Calu3 (cell line): ENCODE results near the gene ENPP5. TPM values are rescaled to one million over a fixed set of nuclear protein-coding genes. Genes with fewer than 3 reads are reported as not detected.

Experiments
- BruUV-seq: library from RNA; stranded (reverse); fragments of 400-500 nt; replicated peaks from 2 replicates; lab custom pipeline; 2021; lab: Mats Ljungman, UMichigan
- CTCF ChIA-PET: fragments of 300-600 bp; sonication (Branson Sonifier 250); formaldehyde crosslinking; loops from one replicate; lab custom pipeline; 2022; ENCODE audit warnings: antibody characterized with exemption; lab: Charles Lee
- DNase-seq: peaks from one replicate; pipeline ENCODE4 v3.0.0; 2022
- H3K27ac Mint-ChIP-seq: one replicate; pipeline ENCODE4 v1.8.0; 2022; ENCODE audit warnings: mixed read lengths; ENCODE audit not compliant: unreplicated experiment
- H3K27me3 Mint-ChIP-seq: one replicate; pipeline ENCODE4 v1.8.0; 2022; ENCODE audit warnings: mixed read lengths; ENCODE audit not compliant: unreplicated experiment
- H3K36me3 Mint-ChIP-seq: one replicate; pipeline ENCODE4 v1.8.0; 2022; ENCODE audit warnings: mild to moderate bottlenecking, moderate library complexity, mixed read lengths; ENCODE audit not compliant: insufficient read depth, unreplicated experiment
- H3K4me1 Mint-ChIP-seq: one replicate; pipeline ENCODE4 v1.8.0; 2022; ENCODE audit warnings: mild to moderate bottlenecking, low read depth, mixed read lengths; ENCODE audit not compliant: unreplicated experiment
- H3K4me3 Mint-ChIP-seq: one replicate; pipeline ENCODE4 v1.8.0; 2022; ENCODE audit warnings: mild to moderate bottlenecking, low read depth, moderate library complexity, mixed read lengths; ENCODE audit not compliant: unreplicated experiment
- H3K9me3 Mint-ChIP-seq: one replicate; pipeline ENCODE4 v1.8.0; 2022; ENCODE audit warnings: low read depth, mixed read lengths; ENCODE audit not compliant: unreplicated experiment
- CTCF ChIP-seq: fragments of 200-600 bp; IDR thresholded peaks from one replicate; pipeline ENCODE4 v1.8.0; 2022; ENCODE audit warnings: antibody characterized with exemption; ENCODE audit not compliant: unreplicated experiment
- intact Hi-C: fragments of 100-400 bp; cut with micrococcal nuclease; formaldehyde crosslinking; loops from one replicate; pipeline ENCODE4 v1.10.0; 2022; ENCODE audit not compliant: unreplicated experiment
- total RNA-seq: library from RNA; stranded (reverse); gene quantifications from 2 replicates; pipeline ENCODE4 v1.2.3, GENCODE V29; 2022

The ENPP5 gene
- total RNA-seq, 1 experiment from 2014 or later, result 17.3 TPM

GRCh38 chr6:46217671-46218131 is 46.9 kb upstream of the ENPP5 start:
- DNase-seq, result no peak
- no peak overlapping the region for H3K4me3 Mint-ChIP-seq
- no peaks in the 10 kb centered on the region for H3K4me1 Mint-ChIP-seq
- no peak overlapping the region for H3K27ac Mint-ChIP-seq
- intact Hi-C loops, result no loop called here
- no peaks in the 10 kb centered on the region for H3K9me3 Mint-ChIP-seq
- no peak for TF ChIP-seq CTCF
- CTCF ChIA-PET, result interaction anchor here (1.4 to 1.8 kb wide), 2 partner anchors 127 to 193 kb away, joined by 4 to 5 read pairs; no protein-coding TSS in a partner anchor
- BruUV-seq, result no TSS peak
- peaks cover 16% of the 10 kb centered on the region for H3K27me3 Mint-ChIP-seq
- no peaks in the 10 kb centered on the region for H3K36me3 Mint-ChIP-seq

- CTCF ChIA-PET, result interaction anchor here (1.4 to 1.8 kb wide), 2 partner anchors 126 to 194 kb away, joined by 4 to 5 read pairs; no protein-coding TSS in a partner anchor
- Mint-ChIP-seq H3K9me3 (no peaks in the 10 kb centered on the region), H3K36me3 (no peaks in the 10 kb centered on the region), H3K27me3 (peaks cover 13% of the 10 kb centered on the region), H3K4me1 (no peaks in the 10 kb centered on the region), H3K4me3 (no peak overlapping the region), H3K27ac (no peak overlapping the region)
- no TSS peak for BruUV-seq
- intact Hi-C loops, result no loop called here
- no peak for TF ChIP-seq CTCF
- DNase-seq, result no peak
Measured at GRCh38 chr6:46216879-46217278, 46.1 kb upstream of the ENPP5 start.

- no TSS peak for BruUV-seq
- Mint-ChIP-seq H3K9me3 (no peaks in the 10 kb centered on the region), H3K4me1 (no peaks in the 10 kb centered on the region), H3K27me3 (peaks cover 18% of the 10 kb centered on the region), H3K27ac (no peak overlapping the region), H3K4me3 (no peak overlapping the region), H3K36me3 (no peaks in the 10 kb centered on the region)
- CTCF ChIA-PET, result interaction anchor here (0.6 kb wide), 1 partner anchor 190 kb away, joined by 6 read pairs; no protein-coding TSS in a partner anchor
- no peak for TF ChIP-seq CTCF
- no peak for DNase-seq
- intact Hi-C loops, result no loop called here
Measured at GRCh38 chr6:46215777-46216176, 45.0 kb upstream of the ENPP5 start.

- no TSS peak for BruUV-seq
- CTCF ChIA-PET, result interaction anchor here (0.9 to 1.0 kb wide), 2 partner anchors 14 to 39 kb away, joined by 3 read pairs; no protein-coding TSS in a partner anchor
- Mint-ChIP-seq H3K36me3 (no peaks in the 10 kb centered on the region), H3K4me1 (no peaks in the 10 kb centered on the region), H3K9me3 (no peaks in the 10 kb centered on the region), H3K27me3 (peaks cover 23% of the 10 kb centered on the region), H3K4me3 (no peak overlapping the region), H3K27ac (no peak overlapping the region)
- no peak for DNase-seq
- no peak for TF ChIP-seq CTCF
- intact Hi-C loops, result no loop called here
Measured at GRCh38 chr6:46215213-46215612, 44.4 kb upstream of the ENPP5 start.
